Endothelial cell of umbilical vein (primary cell): Measurements from ENCODE around the gene EXOSC5. TPM values are rescaled to one million over a fixed set of nuclear protein-coding genes. Genes with fewer than 3 reads are reported as not detected.

Experiments used
- BruUV-seq: library from RNA; stranded (reverse); fragments of 400-500 nt; replicated peaks from 2 replicates; lab custom pipeline; 2021; lab: Mats Ljungman, UMichigan
- CTCF ChIA-PET: fragments of 300-600, 350-600 bp; sonication (Branson Sonifier 250); formaldehyde crosslinking; loops from one replicate; lab custom pipeline; 2021; ENCODE audit warnings: antibody characterized with exemption, inconsistent platforms; lab: Charles Lee
- POLR2A ChIA-PET: fragments of 300-600, 350-600 bp; sonication (Branson Sonifier 250); formaldehyde crosslinking; loops from one replicate; lab custom pipeline; 2021; ENCODE audit warnings: antibody characterized with exemption, inconsistent platforms; lab: Charles Lee
- DNase-seq: peaks from one replicate; pipeline ENCODE4 v3.0.0-alpha.2; 2011; ENCODE audit warnings: low read depth, low spot score
- FAIRE-seq: peaks from 2 replicates; lab custom pipeline; 2011; peaks lifted over from hg19 to GRCh38; lab: Jason Lieb, UNC
- H2AFZ ChIP-seq: 2 replicates; pipeline ENCODE4 v1.6.0; 2012; ENCODE audit warnings: low read depth, low read length, control low read depth, inconsistent platforms
- H3K27ac ChIP-seq: 2 replicates; pipeline ENCODE4 v1.5.1; 2011; ENCODE audit warnings: low read depth, mild to moderate bottlenecking, control low read depth, low read length, moderate library complexity; ENCODE audit not compliant: insufficient read depth
- H3K27me3 ChIP-seq, 2 experiments: 2 replicates each; pipeline versions ENCODE4 v1.6.0 to v1.6.1; 2011; ENCODE audit warnings: low read length in 2 of 2, mixed read lengths in 1 of 2; ENCODE audit not compliant: control insufficient read depth in 2 of 2, insufficient read depth in 2 of 2
- H3K36me3 ChIP-seq, 2 experiments: 2 replicates in 1 of 2; 3 replicates in 1 of 2; pipeline ENCODE4 v1.5.1; 2011; ENCODE audit warnings: low read length in 2 of 2, mild to moderate bottlenecking in 1 of 2, moderate library complexity in 1 of 2; ENCODE audit not compliant: control insufficient read depth in 2 of 2, insufficient read depth in 2 of 2; ENCODE audit errors: extremely low read depth in 1 of 2
- H3K4me1 ChIP-seq: 3 replicates; pipeline ENCODE4 v1.5.1; 2011; ENCODE audit warnings: mild to moderate bottlenecking, low read length; ENCODE audit not compliant: control insufficient read depth, insufficient read depth; ENCODE audit errors: extremely low read depth
- H3K4me2 ChIP-seq: 2 replicates; pipeline ENCODE4 v1.6.1; 2011; ENCODE audit warnings: low read length, control low read depth, mixed read lengths; ENCODE audit not compliant: insufficient read depth
- H3K4me3 ChIP-seq, 3 experiments: fragments of 200-600 bp in 1 of 3; sonication (generic), shearing (Covaris generic) in 1 of 3; replicated peaks in 1 of 3; 2 replicates each; pipeline ENCODE4 v1.5.1; 2011 to 2016; ENCODE audit warnings: control low read depth in 3 of 3, low read length in 3 of 3, mild to moderate bottlenecking in 2 of 3, inconsistent platforms in 1 of 3, low read depth in 1 of 3, moderate library complexity in 1 of 3; ENCODE audit not compliant: insufficient read depth in 1 of 3
- H3K79me2 ChIP-seq: 2 replicates; pipeline ENCODE4 v1.6.0; 2012; ENCODE audit warnings: low read length, inconsistent platforms; ENCODE audit not compliant: control insufficient read depth, insufficient read depth
- H3K9ac ChIP-seq: replicated peaks from 2 replicates; pipeline ENCODE3; 2011; ENCODE audit warnings: low read length, control low read depth; ENCODE audit not compliant: insufficient read depth; ENCODE audit errors: extremely low read depth
- H3K9me1 ChIP-seq: replicated peaks from 3 replicates; pipeline ENCODE4 v1.6.0; 2011; ENCODE audit warnings: mild to moderate bottlenecking, low read length; ENCODE audit not compliant: control insufficient read depth, insufficient read depth; ENCODE audit errors: extremely low read depth
- H3K9me3 ChIP-seq: replicated peaks from 2 replicates; pipeline ENCODE4 v1.5.1; 2012; ENCODE audit warnings: low read length, inconsistent platforms; ENCODE audit not compliant: control insufficient read depth, insufficient read depth
- H4K20me1 ChIP-seq: replicated peaks from 2 replicates; pipeline ENCODE3; 2011; ENCODE audit warnings: mild to moderate bottlenecking, low read length; ENCODE audit not compliant: control insufficient read depth, insufficient read depth; ENCODE audit errors: extremely low read depth
- EZH2 ChIP-seq: IDR thresholded peaks from 2 replicates; pipeline ENCODE4 v1.6.1; 2012; ENCODE audit warnings: borderline replicate concordance, low read depth, mild to moderate bottlenecking, moderate library complexity, low read length, inconsistent platforms; ENCODE audit not compliant: severe bottlenecking
- FOS ChIP-seq: IDR thresholded peaks from 2 replicates; pipeline ENCODE4 v1.6.1; 2011; ENCODE audit warnings: mild to moderate bottlenecking, low read length, moderate library complexity, borderline replicate concordance; ENCODE audit not compliant: insufficient read depth
- GATA2 ChIP-seq: IDR thresholded peaks from 2 replicates; pipeline ENCODE4 v1.7.0; 2011; ENCODE audit warnings: low read depth, mild to moderate bottlenecking, moderate library complexity, mixed read lengths, low read length; ENCODE audit not compliant: insufficient read length, insufficient read depth
- JUN ChIP-seq: IDR thresholded peaks from 2 replicates; pipeline ENCODE4 v1.6.1; 2011; ENCODE audit warnings: borderline replicate concordance, low read depth; ENCODE audit not compliant: insufficient read length, insufficient read depth
- MYC ChIP-seq: IDR thresholded peaks from one replicate; pipeline ENCODE4 v1.6.1; 2011; ENCODE audit warnings: mild to moderate bottlenecking, low read depth, low read length
- POLR2A ChIP-seq: IDR thresholded peaks from 2 replicates; pipeline ENCODE4 v1.6.1; 2012; ENCODE audit warnings: low read depth, mild to moderate bottlenecking, control low read depth, low read length
- POLR2AphosphoS5 ChIP-seq: IDR thresholded peaks from 2 replicates; pipeline ENCODE4 v1.6.1; 2012; ENCODE audit warnings: low read depth, mild to moderate bottlenecking, control low read depth, low read length, moderate library complexity; ENCODE audit not compliant: insufficient read depth
- dilution Hi-C: fragments of 300-500 bp; cut with MboI; formaldehyde crosslinking; loops from one replicate; pipeline ENCODE4 v1.15.0; 2019; ENCODE audit warnings: low sequenced_read_pairs; ENCODE audit not compliant: extremely low pct_ligation_motif_present
- intact Hi-C: fragments of 100-400 bp; cut with micrococcal nuclease; formaldehyde crosslinking; loops from one replicate; pipeline ENCODE4 v1.10.0; 2022
- polyA plus RNA-seq, 4 experiments: library from polyadenylated mRNA; depleted of rRNA in 3 of 4; stranded (reverse) in 3 of 4; unstranded in 1 of 4; fragments of >200 nt; gene quantifications; 2 replicates each; pipeline versions ENCODE4 v1.2.1 to v1.2.3, GENCODE V29; 2011 to 2012; ENCODE audit warnings: missing spikeins in 1 of 4
- total RNA-seq: library from RNA; stranded (reverse); gene quantifications from 2 replicates; pipeline ENCODE4 v1.2.3, GENCODE V29; 2021
- TF ChIP-seq, protein P1 (sequence below): IDR thresholded peaks from 2 replicates; pipeline ENCODE4 v1.6.1; 2011; ENCODE audit not compliant: insufficient read depth, insufficient read length
- TF ChIP-seq, protein P2 (sequence below), 2 donors: IDR thresholded peaks; 1 replicate in 1 of 2; 2 replicates in 1 of 2; pipeline ENCODE4 v1.5.1; 2011; ENCODE audit warnings: low read length in 2 of 2, mild to moderate bottlenecking in 2 of 2, moderate library complexity in 2 of 2, control low read depth in 1 of 2, inconsistent platforms in 1 of 2, low read depth in 1 of 2; ENCODE audit not compliant: insufficient read depth in 1 of 2; ENCODE audit errors: extremely low read depth in 1 of 2

EXOSC5 gene
- total and polyA plus RNA-seq, 2 donors (not counting 3 experiments of a cell fraction or from before 2014, with no cell fraction given) = 14.0 to 20.9 TPM

DNA sequence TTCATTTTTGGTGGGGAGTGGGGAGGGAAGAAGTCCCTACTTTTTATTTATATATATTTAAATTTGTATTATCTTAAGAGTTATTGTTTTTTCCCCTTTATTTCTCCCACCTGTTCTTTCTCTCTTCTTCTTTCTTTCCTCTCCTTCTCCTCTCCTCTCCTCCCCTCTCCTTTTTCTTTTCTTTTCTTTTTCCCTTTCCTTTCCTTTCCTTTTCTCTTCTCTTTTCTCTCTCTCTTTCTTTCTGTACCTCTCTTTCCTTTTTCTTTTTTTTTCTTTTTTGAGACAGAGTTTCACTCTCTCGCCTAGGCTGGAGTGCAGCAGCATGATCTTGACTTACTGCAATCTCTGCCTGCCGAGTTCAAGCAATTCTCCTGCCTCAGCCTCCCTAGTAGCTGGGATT, 2.4 kb upstream of the EXOSC5 start:
- Histone ChIP-seq H3K79me2 (peaks cover 6% of the 10 kb centered on the region), H3K4me3 (no peak overlapping the region), H3K27ac (no peak overlapping the region), H3K4me1 (peaks cover 40% of the 10 kb centered on the region), H3K9ac (no peak overlapping the region), H3K36me3 (peaks cover 0 to 2% of the 10 kb centered on the region in 2 experiments), H2AFZ (no peak overlapping the region), H4K20me1 (no peaks in the 10 kb centered on the region), H3K4me2 (no peak overlapping the region), H3K27me3 (no peaks in the 10 kb centered on the region), H3K9me1 (no peaks in the 10 kb centered on the region), H3K9me3 (no peaks in the 10 kb centered on the region)
- TF ChIP-seq GATA2 (no peak), FOS (no peak), EZH2 (no peak), POLR2AphosphoS5 (no peak), JUN (no peak), MYC (no peak), POLR2A (no peak)
- TF ChIP-seq, protein P1, sequence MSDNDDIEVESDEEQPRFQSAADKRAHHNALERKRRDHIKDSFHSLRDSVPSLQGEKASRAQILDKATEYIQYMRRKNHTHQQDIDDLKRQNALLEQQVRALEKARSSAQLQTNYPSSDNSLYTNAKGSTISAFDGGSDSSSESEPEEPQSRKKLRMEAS = no peak
- TF ChIP-seq, protein P2, sequence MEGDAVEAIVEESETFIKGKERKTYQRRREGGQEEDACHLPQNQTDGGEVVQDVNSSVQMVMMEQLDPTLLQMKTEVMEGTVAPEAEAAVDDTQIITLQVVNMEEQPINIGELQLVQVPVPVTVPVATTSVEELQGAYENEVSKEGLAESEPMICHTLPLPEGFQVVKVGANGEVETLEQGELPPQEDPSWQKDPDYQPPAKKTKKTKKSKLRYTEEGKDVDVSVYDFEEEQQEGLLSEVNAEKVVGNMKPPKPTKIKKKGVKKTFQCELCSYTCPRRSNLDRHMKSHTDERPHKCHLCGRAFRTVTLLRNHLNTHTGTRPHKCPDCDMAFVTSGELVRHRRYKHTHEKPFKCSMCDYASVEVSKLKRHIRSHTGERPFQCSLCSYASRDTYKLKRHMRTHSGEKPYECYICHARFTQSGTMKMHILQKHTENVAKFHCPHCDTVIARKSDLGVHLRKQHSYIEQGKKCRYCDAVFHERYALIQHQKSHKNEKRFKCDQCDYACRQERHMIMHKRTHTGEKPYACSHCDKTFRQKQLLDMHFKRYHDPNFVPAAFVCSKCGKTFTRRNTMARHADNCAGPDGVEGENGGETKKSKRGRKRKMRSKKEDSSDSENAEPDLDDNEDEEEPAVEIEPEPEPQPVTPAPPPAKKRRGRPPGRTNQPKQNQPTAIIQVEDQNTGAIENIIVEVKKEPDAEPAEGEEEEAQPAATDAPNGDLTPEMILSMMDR (IDR thresholded peaks at IDR 0.05; ENCODE audit: extremely low read depth in 1 of 2, insufficient read depth in 1 of 2, low read depth in 1 of 2, low read length in 2 of 2) = no peak
- BruUV-seq = no TSS peak
- ChIA-PET POLR2A (no interaction called here), CTCF (interaction anchor here (1.0 kb wide), 1 partner anchor 46 kb away, joined by 3 read pairs; no protein-coding TSS in a partner anchor)
- DNase-seq = no peak
- FAIRE-seq = no peak
- dilution Hi-C loops (no loop called here), intact Hi-C loops (no loop called here)
